Measurements from ENCODE around the gene PITRM1.
A peak's percentile ranks its signal among the peaks of the same experiment; 100 is the strongest.

PITRM1 gene

DNA sequence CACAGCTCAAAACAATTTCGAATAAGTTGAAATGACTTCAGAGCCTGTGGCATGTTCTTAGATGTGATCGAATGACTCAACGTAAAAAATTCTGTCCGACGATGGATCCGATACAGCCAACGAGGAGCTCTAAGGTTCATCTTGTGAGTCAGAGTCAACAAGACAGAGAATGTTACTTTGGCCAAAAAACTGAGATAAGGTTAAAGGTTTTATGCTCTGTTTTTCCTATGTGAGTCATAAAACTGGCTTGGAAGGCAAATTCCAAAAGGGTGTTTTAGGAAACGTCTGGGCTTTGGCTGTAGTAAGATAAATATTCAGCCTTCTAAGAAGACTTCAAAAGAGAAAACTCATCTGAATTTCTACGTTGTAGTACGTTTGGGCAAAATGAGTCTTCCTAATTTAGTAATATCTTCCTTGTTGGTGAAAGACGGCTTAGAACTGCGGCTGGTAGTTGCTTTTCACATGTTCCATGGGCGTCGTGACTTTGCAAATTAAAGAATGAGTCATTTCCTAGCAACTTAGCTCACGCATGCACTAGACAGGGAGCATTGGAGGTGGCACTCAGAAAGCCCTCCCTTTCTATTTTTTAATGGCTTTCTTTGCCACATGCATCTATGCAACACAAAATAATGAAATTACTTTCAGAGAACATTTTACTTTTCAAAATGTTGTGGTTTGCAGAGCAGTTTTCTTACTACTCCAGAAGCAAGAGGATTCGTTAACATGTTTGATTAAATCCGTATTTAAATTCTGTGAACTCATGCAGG lies 77.0 kb downstream of the PITRM1 start:
- no peak for DNase-seq
- H3K27ac Mint-ChIP-seq, result peak overlapping the region; percentile 14
- peaks cover 3% of the 10 kb centered on the region for H3K9me3 Mint-ChIP-seq
- TF ChIP-seq, protein P1, sequence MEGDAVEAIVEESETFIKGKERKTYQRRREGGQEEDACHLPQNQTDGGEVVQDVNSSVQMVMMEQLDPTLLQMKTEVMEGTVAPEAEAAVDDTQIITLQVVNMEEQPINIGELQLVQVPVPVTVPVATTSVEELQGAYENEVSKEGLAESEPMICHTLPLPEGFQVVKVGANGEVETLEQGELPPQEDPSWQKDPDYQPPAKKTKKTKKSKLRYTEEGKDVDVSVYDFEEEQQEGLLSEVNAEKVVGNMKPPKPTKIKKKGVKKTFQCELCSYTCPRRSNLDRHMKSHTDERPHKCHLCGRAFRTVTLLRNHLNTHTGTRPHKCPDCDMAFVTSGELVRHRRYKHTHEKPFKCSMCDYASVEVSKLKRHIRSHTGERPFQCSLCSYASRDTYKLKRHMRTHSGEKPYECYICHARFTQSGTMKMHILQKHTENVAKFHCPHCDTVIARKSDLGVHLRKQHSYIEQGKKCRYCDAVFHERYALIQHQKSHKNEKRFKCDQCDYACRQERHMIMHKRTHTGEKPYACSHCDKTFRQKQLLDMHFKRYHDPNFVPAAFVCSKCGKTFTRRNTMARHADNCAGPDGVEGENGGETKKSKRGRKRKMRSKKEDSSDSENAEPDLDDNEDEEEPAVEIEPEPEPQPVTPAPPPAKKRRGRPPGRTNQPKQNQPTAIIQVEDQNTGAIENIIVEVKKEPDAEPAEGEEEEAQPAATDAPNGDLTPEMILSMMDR (IDR thresholded peaks at IDR 0.05), result no peak
- no peaks in the 10 kb centered on the region for H3K27me3 Mint-ChIP-seq (ENCODE audit: low read depth, poor library complexity)
- H3K4me3 Mint-ChIP-seq, result no peak overlapping the region
- H3K4me1 Mint-ChIP-seq, result peaks cover 50% of the 10 kb centered on the region
- H3K36me3 Mint-ChIP-seq (ENCODE audit: low read depth), result peaks cover 24% of the 10 kb centered on the region

DNA sequence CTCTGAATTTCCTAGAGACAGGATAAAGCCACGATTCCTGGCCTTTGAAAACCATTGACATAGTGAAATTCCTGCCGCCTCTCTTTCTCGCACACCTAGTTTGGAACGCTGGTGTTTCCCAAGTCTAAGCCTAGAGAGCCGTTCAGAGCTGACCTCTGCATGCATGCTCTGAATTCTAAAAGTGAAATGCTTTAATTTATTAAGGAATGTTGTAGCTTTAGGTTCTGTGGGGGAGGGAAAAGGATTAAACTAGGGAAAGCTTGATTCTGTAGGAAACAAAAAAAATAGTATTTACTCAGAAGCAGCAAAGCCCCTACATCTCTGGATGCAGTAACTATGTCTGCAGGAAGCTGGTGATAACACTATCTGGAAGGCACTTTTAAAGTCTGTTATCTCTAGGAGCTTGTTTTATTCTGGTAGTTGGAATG lies 78.0 kb downstream of the PITRM1 start:
- DNase-seq, result no peak
- Mint-ChIP-seq H3K27ac (no peak overlapping the region), H3K9me3 (no peaks in the 10 kb centered on the region), H3K27me3 (ENCODE audit: low read depth, poor library complexity) (no peaks in the 10 kb centered on the region), H3K4me3 (no peak overlapping the region), H3K4me1 (peaks cover 46% of the 10 kb centered on the region), H3K36me3 (ENCODE audit: low read depth) (peaks cover 16% of the 10 kb centered on the region)
- TF ChIP-seq, protein P1 (IDR thresholded peaks at IDR 0.05), result no peak

DNA sequence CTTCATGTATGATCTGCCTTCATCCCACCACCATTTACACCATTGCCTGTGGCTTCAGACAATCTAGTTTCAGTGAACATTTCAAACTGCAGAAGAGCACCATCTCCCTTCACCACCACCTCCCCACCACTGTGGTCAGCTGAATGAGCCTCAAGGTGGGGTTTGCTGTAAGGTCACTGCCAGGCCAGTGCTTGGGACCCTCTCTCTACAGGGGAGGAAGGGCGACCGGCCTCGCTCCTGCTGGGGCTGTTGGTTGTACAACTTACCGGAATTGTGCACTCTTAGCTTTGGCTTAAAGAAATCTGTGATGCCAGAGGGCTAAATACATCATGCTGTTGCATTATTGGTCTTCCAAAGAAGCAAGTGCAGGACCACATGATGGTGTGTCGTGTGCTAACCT lies 78.6 kb downstream of the PITRM1 start:
- Mint-ChIP-seq H3K4me3 (no peak overlapping the region), H3K27me3 (ENCODE audit: low read depth, poor library complexity) (no peaks in the 10 kb centered on the region)
- TF ChIP-seq, protein P1 (IDR thresholded peaks at IDR 0.05), result no peak

DNA sequence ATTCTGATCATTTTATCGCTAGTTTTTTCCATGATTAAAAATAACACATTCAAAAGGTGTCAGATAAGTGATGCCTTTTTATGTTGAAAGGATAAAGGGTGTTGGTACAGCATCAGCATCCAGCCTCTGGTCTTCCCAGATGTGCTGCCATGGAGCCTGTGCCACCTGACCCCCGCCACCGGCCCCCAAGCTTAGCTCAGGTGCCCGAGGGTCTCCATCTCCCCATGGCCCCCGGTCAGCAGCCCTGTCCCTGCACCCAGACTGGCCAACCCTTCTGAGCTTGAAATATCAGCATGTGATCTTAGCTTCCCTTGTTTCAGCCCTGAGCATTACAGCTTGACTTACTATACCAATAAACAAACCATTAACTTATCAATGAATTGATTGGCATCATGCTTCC lies 80.7 kb downstream of the PITRM1 start:
- Mint-ChIP-seq H3K27me3 (ENCODE audit: low read depth, poor library complexity) (peaks cover 2% of the 10 kb centered on the region), H3K36me3 (ENCODE audit: low read depth) (peaks cover 12% of the 10 kb centered on the region), H3K27ac (no peak overlapping the region), H3K4me3 (peak overlapping the region; percentile 7), H3K4me1 (peaks cover 36% of the 10 kb centered on the region), H3K9me3 (no peaks in the 10 kb centered on the region)
- TF ChIP-seq, protein P1 (IDR thresholded peaks at IDR 0.05), result no peak
- no peak for DNase-seq

More for the DNA sequence above, 78.6 kb downstream of the PITRM1 start:
- Mint-ChIP-seq H3K36me3 (ENCODE audit: low read depth) (peaks cover 12% of the 10 kb centered on the region), H3K4me1 (peaks cover 40% of the 10 kb centered on the region), H3K9me3 (no peaks in the 10 kb centered on the region), H3K27ac (peak overlapping the region; percentile 69)
- DNase-seq, result no peak

DNA sequence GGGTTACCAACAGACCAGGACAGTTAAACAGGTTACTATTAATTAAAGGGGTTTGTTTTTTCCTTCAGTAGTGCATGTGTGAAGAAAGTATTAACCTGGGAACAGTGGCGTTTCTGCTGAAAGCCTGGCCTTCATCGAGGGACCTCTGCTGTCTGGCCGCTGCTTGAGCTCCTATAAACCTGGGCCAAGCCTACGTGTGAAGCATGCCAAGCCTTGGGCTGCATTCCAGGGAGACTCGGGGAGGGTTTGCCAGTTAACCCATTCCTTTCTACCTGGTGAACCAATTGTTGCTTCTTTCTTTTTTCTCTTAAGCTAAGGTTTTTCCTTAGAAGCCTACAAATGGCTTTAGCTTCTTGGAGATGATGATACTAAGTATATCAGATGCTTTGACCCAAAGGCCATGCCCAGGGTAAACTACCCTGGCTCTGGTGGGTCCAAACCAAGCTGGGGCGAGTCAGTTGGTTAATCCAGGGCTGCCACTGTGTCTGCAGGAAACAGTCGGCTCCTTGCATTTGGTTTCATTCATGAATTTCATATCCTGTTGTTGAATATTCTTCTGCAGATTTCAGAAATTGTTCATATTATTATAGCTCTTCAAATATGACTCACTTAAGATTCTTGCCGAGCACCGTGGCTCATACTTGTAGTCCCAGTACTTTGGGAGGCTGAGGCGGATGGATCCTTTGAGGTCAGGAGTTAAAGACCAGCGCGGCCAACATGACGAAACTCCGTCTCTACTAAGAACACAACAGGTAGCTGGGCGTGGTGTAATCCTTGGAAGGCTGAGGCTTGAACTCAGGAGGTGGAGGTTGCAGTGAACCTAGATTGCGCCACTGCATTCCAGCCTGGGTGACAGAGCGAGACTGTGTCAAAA lies 81.4 kb downstream of the PITRM1 start:
- peaks cover 2% of the 10 kb centered on the region for H3K27me3 Mint-ChIP-seq (ENCODE audit: low read depth, poor library complexity)
- DNase-seq, result no peak
- peaks cover 43% of the 10 kb centered on the region for H3K4me1 Mint-ChIP-seq

More for the DNA sequence above, 81.4 kb downstream of the PITRM1 start:
- peaks cover 12% of the 10 kb centered on the region for H3K36me3 Mint-ChIP-seq (ENCODE audit: low read depth)
- TF ChIP-seq, protein P1 (IDR thresholded peaks at IDR 0.05), result no peak
- no peaks in the 10 kb centered on the region for H3K9me3 Mint-ChIP-seq
- H3K27ac Mint-ChIP-seq, result no peak overlapping the region
- no peak overlapping the region for H3K4me3 Mint-ChIP-seq

Measured in nephron progenitor cell (in vitro differentiated cells).